GM21619 (cell line): ENCODE measurements around the gene LRRC49.
"Not testable (repeated sequence)": the region's sequence is repeated elsewhere in the genome, so short reads cannot be mapped to it uniquely, and the experiment has no call there.

Experiments used
- ATAC-seq: cut with Tn5 transposase; IDR thresholded peaks from one replicate; pipeline ENCODE4 v1.9.1; 2021; ENCODE audit not compliant: unreplicated experiment

The LRRC49 gene

GRCh38 chr15:70995383-70995970 lies 102.9 kb downstream of the LRRC49 start:
- ATAC-seq, result no peak

DNA sequence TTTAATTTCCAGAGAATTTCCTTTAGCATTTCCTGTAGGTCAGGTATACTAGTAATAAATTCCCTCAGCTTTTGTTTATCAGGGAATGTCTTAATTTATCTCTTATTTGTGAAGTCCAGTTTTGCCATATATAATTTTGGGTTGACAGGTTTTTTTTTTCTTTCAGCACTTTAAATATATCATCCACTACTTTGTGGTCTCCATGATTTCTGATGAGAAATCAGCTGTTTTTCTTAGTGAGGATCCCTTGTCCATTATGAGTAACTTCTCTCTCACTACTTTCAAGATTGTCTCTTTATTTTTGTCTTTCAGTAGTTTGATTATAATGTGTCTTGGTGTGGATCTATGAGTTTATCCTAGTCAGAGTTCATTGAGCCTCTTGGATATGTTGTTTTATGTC lies 105.7 kb downstream of the LRRC49 start:
- no peak for ATAC-seq

DNA sequence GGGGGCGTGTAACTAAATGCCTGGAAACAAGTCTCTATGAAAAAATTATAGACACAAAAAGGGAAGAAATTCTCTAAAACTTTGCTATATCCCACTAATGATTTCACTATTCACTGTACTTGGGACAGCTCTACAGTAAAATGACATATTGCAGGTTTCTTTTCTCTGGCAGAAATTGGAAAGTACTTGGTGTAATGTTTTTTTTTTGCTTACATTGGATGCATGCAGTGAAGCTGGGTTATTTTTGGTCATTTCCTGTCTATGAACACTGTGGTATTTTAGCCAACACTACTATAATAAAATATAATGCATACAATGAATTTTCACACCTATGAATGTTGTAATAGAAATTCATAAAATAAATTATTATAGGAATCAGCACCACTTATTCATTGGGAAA lies 109.7 kb downstream of the LRRC49 start:
- ATAC-seq, result no peak

- ATAC-seq, result no peak
Measured at GRCh38 chr15:71003319-71003718, 110.7 kb downstream of the LRRC49 start.

- ATAC-seq, result not testable (repeated sequence)
Measured at GRCh38 chr15:71004506-71004905, 111.9 kb downstream of the LRRC49 start.

GRCh38 chr15:71005895-71006294 lies 113.3 kb downstream of the LRRC49 start:
- ATAC-seq, result no peak

GRCh38 chr15:71008250-71008870 lies 115.7 kb downstream of the LRRC49 start:
- ATAC-seq, result no peak

GRCh38 chr15:71010472-71010871 lies 117.8 kb downstream of the LRRC49 start:
- ATAC-seq, result no peak

- no peak for ATAC-seq
Measured at GRCh38 chr15:71010997-71011396, 118.4 kb downstream of the LRRC49 start.

GRCh38 chr15:71011503-71012155 lies 119.0 kb downstream of the LRRC49 start:
- ATAC-seq, result no peak

DNA sequence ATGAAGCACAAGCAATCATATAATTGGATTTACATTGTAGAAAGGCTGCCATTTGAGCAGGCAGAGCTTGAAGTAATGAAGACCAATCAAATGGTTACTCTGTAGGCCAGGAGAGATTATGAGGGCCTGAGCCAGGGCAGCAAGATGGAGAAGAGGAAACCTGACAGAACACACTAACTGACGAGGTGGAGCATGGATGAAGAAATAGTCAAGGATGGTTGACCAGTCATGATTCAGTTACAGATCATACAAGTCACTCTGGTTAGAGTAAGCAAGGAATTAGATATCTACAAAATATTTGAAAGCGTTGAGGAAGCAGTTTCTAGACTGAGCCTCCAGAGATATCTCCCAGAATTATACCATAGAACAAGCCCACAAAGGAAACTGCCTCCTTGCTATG lies 120.8 kb downstream of the LRRC49 start:
- ATAC-seq, result no peak

DNA sequence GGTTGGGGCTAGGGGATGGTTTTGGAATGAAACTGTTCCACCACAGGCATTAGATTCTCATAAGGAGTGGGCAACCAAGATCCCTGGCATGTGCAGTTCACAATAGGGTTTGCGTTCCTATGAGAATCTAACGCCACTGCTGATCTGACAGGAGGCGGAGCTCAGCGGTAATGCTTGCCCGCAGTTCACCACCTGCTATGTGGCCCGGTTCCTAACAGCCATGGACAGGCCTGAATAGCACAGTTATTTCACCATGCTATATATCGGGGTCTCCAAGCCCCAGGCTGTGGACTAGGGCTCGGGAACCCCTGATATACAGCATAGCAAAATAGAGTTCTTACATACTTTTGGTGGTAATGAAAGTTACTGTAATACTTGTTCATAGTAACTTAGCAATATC lies 122.7 kb downstream of the LRRC49 start:
- no peak for ATAC-seq

DNA sequence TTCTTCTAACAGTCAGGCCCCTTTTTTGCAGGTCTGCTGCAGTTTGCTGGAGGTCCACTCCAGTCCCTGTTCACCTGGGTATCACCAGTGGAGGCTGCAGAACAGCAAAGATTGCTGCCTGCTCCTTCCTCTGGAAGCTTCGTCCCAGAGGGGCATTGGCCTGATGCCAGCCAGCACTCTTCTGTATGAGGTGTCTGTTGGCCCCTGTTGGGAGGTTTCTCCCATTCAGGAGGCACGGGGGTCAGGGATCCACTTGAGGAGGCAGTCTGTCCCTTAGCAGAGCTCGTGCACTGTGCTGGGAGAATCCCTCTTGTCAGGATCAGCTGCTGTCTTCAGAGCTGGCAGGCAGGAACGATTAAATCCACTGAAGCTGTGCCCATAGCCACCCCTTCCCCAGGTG lies 138.6 kb downstream of the LRRC49 start:
- ATAC-seq, result not testable (repeated sequence)

- ATAC-seq, result not testable (repeated sequence)
Measured at GRCh38 chr15:71035478-71035877, 142.9 kb downstream of the LRRC49 start.

DNA sequence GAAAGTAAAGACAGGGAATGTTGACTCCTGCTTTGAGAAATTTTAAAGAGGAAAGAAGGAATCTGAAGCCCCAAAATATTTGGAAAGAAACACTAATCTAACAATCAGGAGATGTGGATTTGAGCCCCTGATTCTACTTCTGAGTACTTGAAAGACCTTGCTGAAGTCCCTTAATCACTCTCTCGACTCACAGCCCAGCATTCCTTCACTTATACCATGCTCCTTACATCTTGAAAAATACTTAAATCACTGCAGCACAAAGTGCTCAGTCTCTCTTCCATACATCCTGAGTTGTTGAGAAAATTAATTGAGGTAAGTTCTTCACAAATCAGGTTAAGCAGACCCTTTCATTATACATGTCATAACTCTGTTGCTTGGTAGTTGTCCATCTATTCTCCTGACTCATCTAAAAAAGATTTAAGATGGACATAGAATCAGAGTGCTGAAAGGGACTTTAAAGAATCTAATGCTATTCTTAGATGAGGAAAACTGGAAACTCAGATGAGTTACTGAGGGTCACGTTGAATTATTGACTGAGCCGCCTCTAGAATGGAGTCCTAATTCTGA lies 149.8 kb downstream of the LRRC49 start:
- no peak for ATAC-seq

GRCh38 chr15:71043373-71043772 lies 150.7 kb downstream of the LRRC49 start:
- ATAC-seq, result no peak

- no peak for ATAC-seq
Measured at GRCh38 chr15:71044006-71044405, 151.4 kb downstream of the LRRC49 start.

GRCh38 chr15:71046146-71046545 lies 153.5 kb downstream of the LRRC49 start:
- ATAC-seq, result not testable (repeated sequence)

DNA sequence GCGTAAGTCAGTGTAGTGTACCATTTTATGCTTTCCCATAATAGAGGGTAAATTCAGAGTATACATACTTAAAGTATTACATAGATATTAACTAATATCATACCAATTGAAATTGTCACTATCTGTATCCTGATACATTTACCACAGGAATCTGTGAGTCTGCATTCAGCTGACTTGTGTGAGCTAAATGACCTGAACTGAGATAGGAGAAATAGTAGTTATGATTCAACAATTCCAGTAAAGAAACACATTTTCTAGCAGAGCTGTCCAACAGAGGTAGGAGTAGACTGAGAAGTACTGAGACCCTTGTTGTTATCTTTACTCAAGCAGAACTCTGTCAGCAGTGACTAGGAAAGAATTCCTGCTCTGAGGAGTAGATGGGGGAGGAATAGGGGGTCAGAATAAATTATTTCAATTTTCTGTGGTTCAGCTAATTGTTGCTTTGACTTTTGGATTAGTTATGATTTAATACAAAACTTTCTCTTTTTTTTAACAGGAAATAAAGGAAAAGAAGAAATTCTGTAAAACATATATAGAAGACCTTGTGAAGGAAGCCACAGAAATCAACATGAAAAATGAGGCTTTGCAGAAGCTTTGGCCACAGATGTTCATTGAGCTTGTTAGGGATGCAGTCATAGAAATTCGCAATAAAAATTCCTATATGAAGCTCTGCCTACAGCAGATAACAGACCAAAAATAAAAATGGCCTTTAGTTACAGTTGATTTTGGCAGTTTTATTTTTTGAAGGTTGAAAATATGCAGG lies 156.5 kb downstream of the LRRC49 start:
- ATAC-seq, result no peak

GRCh38 chr15:71049706-71050422 lies 157.2 kb downstream of the LRRC49 start:
- no peak for ATAC-seq

GRCh38 chr15:71050461-71050860 lies 157.8 kb downstream of the LRRC49 start:
- ATAC-seq, result no peak
